ENCODE results near the gene TWNK. TPM values are rescaled to one million over a fixed set of nuclear protein-coding genes. Genes with fewer than 3 reads are reported as not detected.

The TWNK gene
- total and polyA plus RNA-seq, 2 experiments from 2014 or later: 12.2 to 29.4 TPM

DNA sequence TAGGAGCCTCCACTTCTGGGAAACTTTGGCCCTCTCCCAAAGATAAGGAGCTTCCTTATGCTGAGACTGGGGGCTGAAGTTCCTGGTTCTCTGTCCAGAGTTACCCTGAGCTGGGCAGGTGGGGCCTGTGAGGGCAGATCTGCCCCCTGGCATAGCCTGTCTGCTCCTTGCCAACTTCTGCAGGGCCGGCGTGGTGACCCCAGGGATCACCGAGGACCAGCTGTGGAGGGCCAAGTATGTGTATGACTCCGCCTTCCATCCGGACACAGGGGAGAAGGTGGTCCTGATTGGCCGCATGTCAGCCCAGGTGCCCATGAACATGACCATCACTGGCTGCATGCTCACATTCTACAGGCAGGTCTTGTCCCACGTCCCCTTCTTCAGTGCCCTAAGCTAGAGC is 48.0 kb downstream of the TWNK start (continued):
- TF ChIP-seq, protein P1, sequence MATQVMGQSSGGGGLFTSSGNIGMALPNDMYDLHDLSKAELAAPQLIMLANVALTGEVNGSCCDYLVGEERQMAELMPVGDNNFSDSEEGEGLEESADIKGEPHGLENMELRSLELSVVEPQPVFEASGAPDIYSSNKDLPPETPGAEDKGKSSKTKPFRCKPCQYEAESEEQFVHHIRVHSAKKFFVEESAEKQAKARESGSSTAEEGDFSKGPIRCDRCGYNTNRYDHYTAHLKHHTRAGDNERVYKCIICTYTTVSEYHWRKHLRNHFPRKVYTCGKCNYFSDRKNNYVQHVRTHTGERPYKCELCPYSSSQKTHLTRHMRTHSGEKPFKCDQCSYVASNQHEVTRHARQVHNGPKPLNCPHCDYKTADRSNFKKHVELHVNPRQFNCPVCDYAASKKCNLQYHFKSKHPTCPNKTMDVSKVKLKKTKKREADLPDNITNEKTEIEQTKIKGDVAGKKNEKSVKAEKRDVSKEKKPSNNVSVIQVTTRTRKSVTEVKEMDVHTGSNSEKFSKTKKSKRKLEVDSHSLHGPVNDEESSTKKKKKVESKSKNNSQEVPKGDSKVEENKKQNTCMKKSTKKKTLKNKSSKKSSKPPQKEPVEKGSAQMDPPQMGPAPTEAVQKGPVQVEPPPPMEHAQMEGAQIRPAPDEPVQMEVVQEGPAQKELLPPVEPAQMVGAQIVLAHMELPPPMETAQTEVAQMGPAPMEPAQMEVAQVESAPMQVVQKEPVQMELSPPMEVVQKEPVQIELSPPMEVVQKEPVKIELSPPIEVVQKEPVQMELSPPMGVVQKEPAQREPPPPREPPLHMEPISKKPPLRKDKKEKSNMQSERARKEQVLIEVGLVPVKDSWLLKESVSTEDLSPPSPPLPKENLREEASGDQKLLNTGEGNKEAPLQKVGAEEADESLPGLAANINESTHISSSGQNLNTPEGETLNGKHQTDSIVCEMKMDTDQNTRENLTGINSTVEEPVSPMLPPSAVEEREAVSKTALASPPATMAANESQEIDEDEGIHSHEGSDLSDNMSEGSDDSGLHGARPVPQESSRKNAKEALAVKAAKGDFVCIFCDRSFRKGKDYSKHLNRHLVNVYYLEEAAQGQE (IDR thresholded peaks at IDR 0.05; ENCODE audit: unreplicated experiment): no peak

DNA sequence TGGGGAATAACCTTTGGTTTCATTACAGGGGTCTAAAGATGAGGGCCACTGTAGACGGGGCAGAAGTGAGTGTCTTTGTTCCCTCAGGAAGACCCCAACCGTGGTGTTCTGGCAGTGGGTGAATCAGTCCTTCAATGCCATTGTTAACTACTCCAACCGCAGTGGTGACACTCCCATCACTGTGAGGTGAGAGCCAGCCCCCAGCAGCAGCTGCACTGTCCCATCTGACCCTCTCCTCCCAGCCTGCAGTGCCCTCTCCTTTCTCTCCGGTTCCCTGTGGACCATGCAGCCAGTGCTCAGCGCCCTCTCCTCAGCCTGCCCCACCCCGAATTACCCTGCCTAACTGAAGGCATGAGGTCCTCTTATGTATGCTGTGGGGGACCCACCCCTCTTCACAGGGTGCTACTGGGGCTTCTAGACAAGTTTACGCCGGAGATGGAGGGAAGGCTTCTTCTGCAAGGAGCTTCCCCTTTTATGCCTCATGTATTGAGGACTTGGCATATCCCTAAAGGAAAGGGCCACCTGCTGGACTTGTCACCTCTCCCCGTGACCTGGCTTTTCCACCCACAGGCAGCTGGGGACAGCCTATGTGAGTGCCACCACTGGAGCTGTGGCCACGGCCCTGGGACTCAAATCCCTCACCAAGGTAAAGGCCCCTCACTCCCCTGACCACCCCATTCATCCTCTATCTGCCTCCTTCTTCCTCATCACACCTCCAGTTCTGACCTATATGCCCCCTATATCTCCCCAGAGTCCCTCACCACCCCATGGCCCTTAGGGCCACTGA is 48.8 kb downstream of the TWNK start:
- no peak for ATAC-seq
- H3K27ac Mint-ChIP-seq: no peak overlapping the region
- no peak for TF ChIP-seq CREB1 (CRISPR knock-in tag; IDR thresholded peaks at IDR 0.05; ENCODE audit: low read depth)
- no peak for TF ChIP-seq EZH2phosphoT487 (IDR thresholded peaks at IDR 0.05; ENCODE audit: unreplicated experiment)
- TF ChIP-seq STAT1 (IDR thresholded peaks at IDR 0.05; ENCODE audit: unreplicated experiment): no peak
- TF ChIP-seq, protein P2, sequence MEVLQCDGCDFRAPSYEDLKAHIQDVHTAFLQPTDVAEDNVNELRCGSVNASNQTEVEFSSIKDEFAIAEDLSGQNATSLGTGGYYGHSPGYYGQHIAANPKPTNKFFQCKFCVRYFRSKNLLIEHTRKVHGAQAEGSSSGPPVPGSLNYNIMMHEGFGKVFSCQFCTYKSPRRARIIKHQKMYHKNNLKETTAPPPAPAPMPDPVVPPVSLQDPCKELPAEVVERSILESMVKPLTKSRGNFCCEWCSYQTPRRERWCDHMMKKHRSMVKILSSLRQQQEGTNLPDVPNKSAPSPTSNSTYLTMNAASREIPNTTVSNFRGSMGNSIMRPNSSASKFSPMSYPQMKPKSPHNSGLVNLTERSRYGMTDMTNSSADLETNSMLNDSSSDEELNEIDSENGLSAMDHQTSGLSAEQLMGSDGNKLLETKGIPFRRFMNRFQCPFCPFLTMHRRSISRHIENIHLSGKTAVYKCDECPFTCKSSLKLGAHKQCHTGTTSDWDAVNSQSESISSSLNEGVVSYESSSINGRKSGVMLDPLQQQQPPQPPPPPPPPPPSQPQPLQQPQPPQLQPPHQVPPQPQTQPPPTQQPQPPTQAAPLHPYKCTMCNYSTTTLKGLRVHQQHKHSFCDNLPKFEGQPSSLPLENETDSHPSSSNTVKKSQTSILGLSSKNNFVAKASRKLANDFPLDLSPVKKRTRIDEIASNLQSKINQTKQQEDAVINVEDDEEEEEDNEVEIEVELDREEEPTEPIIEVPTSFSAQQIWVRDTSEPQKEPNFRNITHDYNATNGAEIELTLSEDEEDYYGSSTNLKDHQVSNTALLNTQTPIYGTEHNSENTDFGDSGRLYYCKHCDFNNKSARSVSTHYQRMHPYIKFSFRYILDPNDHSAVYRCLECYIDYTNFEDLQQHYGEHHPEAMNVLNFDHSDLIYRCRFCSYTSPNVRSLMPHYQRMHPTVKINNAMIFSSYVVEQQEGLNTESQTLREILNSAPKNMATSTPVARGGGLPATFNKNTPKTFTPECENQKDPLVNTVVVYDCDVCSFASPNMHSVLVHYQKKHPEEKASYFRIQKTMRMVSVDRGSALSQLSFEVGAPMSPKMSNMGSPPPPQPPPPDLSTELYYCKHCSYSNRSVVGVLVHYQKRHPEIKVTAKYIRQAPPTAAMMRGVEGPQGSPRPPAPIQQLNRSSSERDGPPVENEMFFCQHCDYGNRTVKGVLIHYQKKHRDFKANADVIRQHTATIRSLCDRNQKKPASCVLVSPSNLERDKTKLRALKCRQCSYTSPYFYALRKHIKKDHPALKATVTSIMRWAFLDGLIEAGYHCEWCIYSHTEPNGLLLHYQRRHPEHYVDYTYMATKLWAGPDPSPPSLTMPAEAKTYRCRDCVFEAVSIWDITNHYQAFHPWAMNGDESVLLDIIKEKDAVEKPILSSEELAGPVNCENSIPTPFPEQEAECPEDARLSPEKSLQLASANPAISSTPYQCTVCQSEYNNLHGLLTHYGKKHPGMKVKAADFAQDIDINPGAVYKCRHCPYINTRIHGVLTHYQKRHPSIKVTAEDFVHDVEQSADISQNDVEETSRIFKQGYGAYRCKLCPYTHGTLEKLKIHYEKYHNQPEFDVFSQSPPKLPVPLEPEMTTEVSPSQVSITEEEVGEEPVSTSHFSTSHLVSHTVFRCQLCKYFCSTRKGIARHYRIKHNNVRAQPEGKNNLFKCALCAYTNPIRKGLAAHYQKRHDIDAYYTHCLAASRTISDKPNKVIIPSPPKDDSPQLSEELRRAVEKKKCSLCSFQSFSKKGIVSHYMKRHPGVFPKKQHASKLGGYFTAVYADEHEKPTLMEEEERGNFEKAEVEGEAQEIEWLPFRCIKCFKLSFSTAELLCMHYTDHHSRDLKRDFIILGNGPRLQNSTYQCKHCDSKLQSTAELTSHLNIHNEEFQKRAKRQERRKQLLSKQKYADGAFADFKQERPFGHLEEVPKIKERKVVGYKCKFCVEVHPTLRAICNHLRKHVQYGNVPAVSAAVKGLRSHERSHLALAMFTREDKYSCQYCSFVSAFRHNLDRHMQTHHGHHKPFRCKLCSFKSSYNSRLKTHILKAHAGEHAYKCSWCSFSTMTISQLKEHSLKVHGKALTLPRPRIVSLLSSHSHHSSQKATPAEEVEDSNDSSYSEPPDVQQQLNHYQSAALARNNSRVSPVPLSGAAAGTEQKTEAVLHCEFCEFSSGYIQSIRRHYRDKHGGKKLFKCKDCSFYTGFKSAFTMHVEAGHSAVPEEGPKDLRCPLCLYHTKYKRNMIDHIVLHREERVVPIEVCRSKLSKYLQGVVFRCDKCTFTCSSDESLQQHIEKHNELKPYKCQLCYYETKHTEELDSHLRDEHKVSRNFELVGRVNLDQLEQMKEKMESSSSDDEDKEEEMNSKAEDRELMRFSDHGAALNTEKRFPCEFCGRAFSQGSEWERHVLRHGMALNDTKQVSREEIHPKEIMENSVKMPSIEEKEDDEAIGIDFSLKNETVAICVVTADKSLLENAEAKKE (CRISPR knock-in tag; IDR thresholded peaks at IDR 0.05): no peak
- TF ChIP-seq EZH2 (IDR thresholded peaks at IDR 0.05; ENCODE audit: low read depth, unreplicated experiment): no peak
- TF ChIP-seq, protein P3, sequence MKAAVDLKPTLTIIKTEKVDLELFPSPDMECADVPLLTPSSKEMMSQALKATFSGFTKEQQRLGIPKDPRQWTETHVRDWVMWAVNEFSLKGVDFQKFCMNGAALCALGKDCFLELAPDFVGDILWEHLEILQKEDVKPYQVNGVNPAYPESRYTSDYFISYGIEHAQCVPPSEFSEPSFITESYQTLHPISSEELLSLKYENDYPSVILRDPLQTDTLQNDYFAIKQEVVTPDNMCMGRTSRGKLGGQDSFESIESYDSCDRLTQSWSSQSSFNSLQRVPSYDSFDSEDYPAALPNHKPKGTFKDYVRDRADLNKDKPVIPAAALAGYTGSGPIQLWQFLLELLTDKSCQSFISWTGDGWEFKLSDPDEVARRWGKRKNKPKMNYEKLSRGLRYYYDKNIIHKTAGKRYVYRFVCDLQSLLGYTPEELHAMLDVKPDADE (IDR thresholded peaks at IDR 0.05): no peak
- no peak for TF ChIP-seq ZNF114 (CRISPR knock-in tag; IDR thresholded peaks at IDR 0.05)
- TF ChIP-seq ZNF331 (CRISPR knock-in tag; IDR thresholded peaks at IDR 0.05; ENCODE audit: low read depth): no peak
- TF ChIP-seq, protein P1 (IDR thresholded peaks at IDR 0.05; ENCODE audit: unreplicated experiment): no peak

More for the DNA sequence above, 48.8 kb downstream of the TWNK start:
- Histone ChIP-seq H2AFZ (no peak overlapping the region), H3K4me3 (no peak overlapping the region), H3K4me2 (no peak overlapping the region), H3K27ac (ENCODE audit: low read depth) (no peak overlapping the region), H3K9me2 (ENCODE audit: insufficient read depth) (no peaks in the 10 kb centered on the region), H3K36me3 (ENCODE audit: insufficient read depth) (no peaks in the 10 kb centered on the region), H3K4me1 (ENCODE audit: insufficient read depth) (peaks cover 12% of the 10 kb centered on the region; the same call in 1 of the 2 replicates), H3F3A (replicated peaks; ENCODE audit: low read depth) (no peaks in the 10 kb centered on the region), H3K79me2 (replicated peaks; ENCODE audit: insufficient read depth) (no peaks in the 10 kb centered on the region), H3K27me3 (ENCODE audit: insufficient read depth) (peaks cover 55% of the 10 kb centered on the region), H4K20me1 (replicated peaks; ENCODE audit: insufficient read depth) (no peaks in the 10 kb centered on the region)
- Mint-ChIP-seq H3K27me3 (ENCODE audit: insufficient read depth, low read depth, poor library complexity) (peaks cover 58% of the 10 kb centered on the region), H3K36me3 (ENCODE audit: low read depth) (no peaks in the 10 kb centered on the region), H3K4me3 (no peak overlapping the region), H3K9me3 (no peaks in the 10 kb centered on the region), H3K4me1 (peaks cover 15% of the 10 kb centered on the region)
- no peak for DNase-seq (ENCODE audit: low spot score)

Measured in GM23338 (cell line).